Thoracic aorta (tissue), 2 donors: ENCODE measurements around the gene FUBP3. TPM values are rescaled to one million over a fixed set of nuclear protein-coding genes. Genes with fewer than 3 reads are reported as not detected.

Experiments
- ATAC-seq: fragments of 150-250 bp; one replicate; pipeline ENCODE4 v1.8.0; 2017; ENCODE audit warnings: low read depth; ENCODE audit not compliant: insufficient number of reproducible peaks, low FRiP score
- DNase-seq: peaks from one replicate; pipeline ENCODE4 v3.0.0-alpha.2; 2020; ENCODE audit warnings: low spot score
- H3K27ac ChIP-seq, 2 donors: fragments of 200-600 bp; sonication (generic); 1 replicate in 1 of 2; 2 replicates in 1 of 2; pipeline ENCODE4 v1.5.1; 2016; ENCODE audit warnings: mild to moderate bottlenecking in 2 of 2, moderate library complexity in 2 of 2
- H3K27me3 ChIP-seq: fragments of 200-600 bp; sonication (generic); replicated peaks from 2 replicates; pipeline ENCODE4 v1.6.0; 2016; ENCODE audit warnings: mild to moderate bottlenecking; ENCODE audit not compliant: insufficient read depth
- H3K36me3 ChIP-seq: fragments of 200-600 bp; sonication (generic); one replicate; pipeline ENCODE4 v1.5.1; 2016
- H3K4me1 ChIP-seq, 2 donors: fragments of 200-600 bp; sonication (generic); 1 replicate in 1 of 2; 2 replicates in 1 of 2; pipeline versions ENCODE4 v1.5.1 to v1.6.0; 2016; ENCODE audit warnings: low read depth in 2 of 2, mild to moderate bottlenecking in 1 of 2; ENCODE audit not compliant: control insufficient read depth in 1 of 2
- H3K4me3 ChIP-seq: fragments of 200-600 bp; sonication (generic); 2 replicates; pipeline ENCODE4 v1.5.1; 2016; ENCODE audit warnings: mild to moderate bottlenecking
- H3K9me3 ChIP-seq: fragments of 200-600 bp; sonication (generic); 2 replicates; pipeline ENCODE4 v1.5.1; 2016
- CTCF ChIP-seq: fragments of 200-600 bp; sonication (generic); IDR thresholded peaks from one replicate; pipeline ENCODE4 v1.5.1; 2019; ENCODE audit warnings: antibody characterized with exemption
- total RNA-seq, 2 donors: library from RNA; depleted of rRNA; stranded (reverse); fragments of >200 nt; gene quantifications; one replicate each; pipeline versions ENCODE4 v1.1.0 to v1.2.3, GENCODE V29; 2016

Gene FUBP3
- total RNA-seq, 2 donors from 2014 or later: 62.9 to 127 TPM

GRCh38 chr9:130597228-130597627 is 17.9 kb downstream of the FUBP3 start:
- TF ChIP-seq CTCF: no peak
- no peak overlapping the region for H3K4me3 ChIP-seq
- peaks cover 22% of the 10 kb centered on the region for H3K36me3 ChIP-seq
- DNase-seq (no peak), ATAC-seq (no peak)
- H3K27me3 ChIP-seq: no peaks in the 10 kb centered on the region
- no peaks in the 10 kb centered on the region for H3K4me1 ChIP-seq
- no peak overlapping the region for H3K27ac ChIP-seq
- H3K9me3 ChIP-seq: no peaks in the 10 kb centered on the region

DNA sequence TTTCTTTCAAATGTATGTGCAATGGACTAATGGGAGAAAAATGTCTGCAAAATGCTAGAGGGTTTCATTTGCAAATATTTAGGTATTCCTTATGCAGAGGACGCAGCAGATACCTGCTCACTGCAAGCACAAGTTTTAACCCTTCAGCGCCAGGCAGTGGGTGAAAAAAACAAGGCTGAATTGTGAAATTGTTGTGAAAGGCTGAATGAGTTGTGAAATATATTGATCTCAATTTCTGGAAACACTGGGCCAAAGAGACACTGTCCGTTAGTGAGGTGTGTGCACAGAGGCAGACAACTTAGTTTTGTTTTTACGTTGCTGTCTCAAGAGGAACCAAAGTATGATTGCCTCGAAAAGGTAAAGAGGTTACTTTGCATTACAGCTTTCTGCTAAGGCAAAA is 18.8 kb downstream of the FUBP3 start:
- H3K27ac ChIP-seq: no peak overlapping the region
- no peak overlapping the region for H3K4me3 ChIP-seq
- ATAC-seq (no peak), DNase-seq (no peak)
- no peak for TF ChIP-seq CTCF
- no peaks in the 10 kb centered on the region for H3K9me3 ChIP-seq
- H3K4me1 ChIP-seq: no peaks in the 10 kb centered on the region
- H3K36me3 ChIP-seq: peaks cover 24% of the 10 kb centered on the region
- H3K27me3 ChIP-seq: no peaks in the 10 kb centered on the region

DNA sequence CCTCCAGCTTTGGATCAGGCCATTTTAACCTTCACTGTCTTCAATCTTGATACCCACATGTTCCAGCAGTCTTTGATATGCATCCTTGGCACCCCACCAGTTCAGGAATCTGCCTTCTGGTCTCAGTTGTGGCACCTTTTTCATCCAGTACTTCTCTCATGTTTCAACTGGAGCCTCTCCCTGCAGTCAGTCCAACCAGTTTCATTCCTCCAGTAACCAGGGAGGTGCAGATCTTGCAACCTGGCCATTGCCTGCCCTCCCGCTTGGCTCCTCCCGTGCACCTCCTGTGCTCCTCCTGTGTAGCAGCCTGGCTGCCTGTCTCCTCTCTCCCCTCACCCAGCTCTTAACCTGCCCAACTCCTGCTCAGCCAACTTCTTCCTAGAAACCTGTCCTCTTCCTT is 20.2 kb downstream of the FUBP3 start:
- ATAC-seq (no peak), DNase-seq (no peak)
- Histone ChIP-seq H3K27ac (no peak overlapping the region), H3K36me3 (peaks cover 31% of the 10 kb centered on the region), H3K27me3 (no peaks in the 10 kb centered on the region), H3K4me3 (no peak overlapping the region), H3K4me1 (no peaks in the 10 kb centered on the region), H3K9me3 (no peaks in the 10 kb centered on the region)
- TF ChIP-seq CTCF: no peak

GRCh38 chr9:130601100-130601499 is 21.7 kb downstream of the FUBP3 start:
- Histone ChIP-seq H3K4me1 (no peaks in the 10 kb centered on the region), H3K27me3 (no peaks in the 10 kb centered on the region), H3K27ac (no peak overlapping the region), H3K9me3 (no peaks in the 10 kb centered on the region), H3K36me3 (peaks cover 27% of the 10 kb centered on the region), H3K4me3 (no peak overlapping the region)
- no peak for DNase-seq
- no peak for ATAC-seq
- TF ChIP-seq CTCF: no peak

GRCh38 chr9:130604295-130604694 is 24.9 kb downstream of the FUBP3 start:
- Histone ChIP-seq H3K4me1 (no peaks in the 10 kb centered on the region), H3K27ac (no peak overlapping the region), H3K9me3 (no peaks in the 10 kb centered on the region), H3K4me3 (no peak overlapping the region), H3K36me3 (peaks cover 14% of the 10 kb centered on the region), H3K27me3 (no peaks in the 10 kb centered on the region)
- ATAC-seq (no peak), DNase-seq (no peak)
- no peak for TF ChIP-seq CTCF
